GM21529 (cell line): ENCODE measurements around the gene NME7.

Experiments
- ATAC-seq: cut with Tn5 transposase; IDR thresholded peaks from one replicate; pipeline ENCODE4 v1.9.1; 2021; ENCODE audit not compliant: unreplicated experiment

Gene NME7

DNA sequence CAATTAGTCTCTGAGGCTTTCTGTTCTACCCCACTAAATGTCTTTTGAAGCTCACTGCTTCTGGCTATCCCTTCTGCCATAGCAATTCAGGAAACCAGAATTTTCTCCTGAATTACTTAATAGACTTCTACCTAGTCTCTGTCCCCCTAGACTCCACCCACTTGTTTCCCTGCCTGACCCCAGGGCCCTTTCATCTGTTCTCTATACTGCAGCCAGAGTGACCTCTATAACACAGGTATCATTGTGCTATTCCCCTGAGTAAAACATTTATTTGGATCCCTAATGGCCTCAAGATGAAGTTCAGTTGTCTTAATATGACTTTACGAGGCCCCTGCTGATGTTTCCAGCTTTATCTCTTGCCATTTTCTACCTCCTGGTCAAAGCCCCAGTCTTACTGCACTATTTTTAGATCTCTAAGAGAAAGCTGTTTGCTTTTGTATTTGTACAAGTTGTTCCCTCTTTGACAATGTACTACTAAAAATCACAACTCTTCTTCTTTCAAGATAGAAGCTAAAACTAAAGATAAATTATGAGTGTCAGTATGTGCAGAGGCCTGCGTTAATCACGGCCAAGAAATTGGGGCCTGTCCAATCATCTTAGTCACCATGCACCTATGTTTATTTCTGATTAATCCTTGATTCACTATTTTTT is 206.6 kb downstream of the NME7 start:
- ATAC-seq, result no peak

DNA sequence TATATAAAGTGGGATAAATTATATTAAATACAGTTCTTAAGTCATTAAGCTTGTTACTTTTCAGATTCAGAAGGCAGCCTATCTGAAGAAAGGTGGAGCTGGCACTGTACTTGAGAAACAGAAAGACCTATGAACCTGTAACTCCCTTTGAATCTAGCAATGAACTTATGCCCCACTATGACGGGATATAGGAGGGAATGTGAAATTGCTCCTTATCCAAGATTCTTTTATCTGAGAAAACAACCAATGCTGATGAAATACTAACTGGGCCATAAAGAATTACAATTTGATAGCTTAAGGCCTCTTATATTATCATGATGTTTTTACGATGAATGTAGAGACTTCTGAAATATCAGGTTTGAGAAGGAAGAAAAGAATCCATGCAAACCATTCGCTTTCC is 211.0 kb downstream of the NME7 start:
- ATAC-seq, result no peak

DNA sequence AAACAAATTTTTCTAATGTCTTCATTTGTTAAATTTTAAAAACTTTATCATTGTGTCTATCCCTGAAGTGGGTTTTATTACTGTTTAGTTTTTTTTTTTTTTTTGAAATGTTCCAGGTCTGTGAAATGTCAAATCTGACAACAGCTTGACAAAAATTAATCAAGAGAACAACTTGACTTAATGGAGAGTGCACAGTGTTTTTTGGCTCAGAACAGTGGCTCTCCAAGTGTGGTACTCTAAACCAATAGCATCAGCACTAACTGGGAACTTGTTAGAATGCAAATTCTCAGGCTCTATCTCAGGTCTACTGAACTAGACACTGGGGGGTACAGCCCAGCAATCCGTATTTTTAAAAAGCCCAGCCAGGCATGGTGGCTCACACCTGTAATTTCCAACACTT is 211.9 kb downstream of the NME7 start:
- no peak for ATAC-seq

DNA sequence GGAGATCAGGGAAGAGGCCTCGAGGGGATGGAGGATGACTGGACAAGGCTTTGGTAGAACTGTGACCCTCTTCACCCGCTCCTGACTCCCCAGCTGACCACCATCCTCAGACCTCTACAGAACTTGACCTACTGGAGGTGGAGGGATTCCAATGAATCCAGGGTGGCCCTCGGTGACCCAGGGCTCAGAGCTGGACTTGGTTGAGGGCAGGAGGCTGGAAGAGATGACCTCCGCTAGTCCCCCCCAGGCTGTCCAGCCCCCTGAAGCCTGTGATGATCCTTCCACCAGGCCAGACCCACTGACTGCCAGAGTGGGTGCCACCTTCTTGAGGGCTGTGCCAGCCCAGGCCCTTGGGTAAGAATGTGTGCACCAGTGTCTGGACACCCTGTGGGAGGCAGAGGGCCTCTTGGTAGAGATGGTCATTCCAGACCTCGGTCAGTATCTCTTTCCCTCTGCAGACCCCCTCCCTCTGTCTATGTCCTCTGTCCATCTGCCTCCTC is 216.2 kb downstream of the NME7 start:
- ATAC-seq, result no peak

DNA sequence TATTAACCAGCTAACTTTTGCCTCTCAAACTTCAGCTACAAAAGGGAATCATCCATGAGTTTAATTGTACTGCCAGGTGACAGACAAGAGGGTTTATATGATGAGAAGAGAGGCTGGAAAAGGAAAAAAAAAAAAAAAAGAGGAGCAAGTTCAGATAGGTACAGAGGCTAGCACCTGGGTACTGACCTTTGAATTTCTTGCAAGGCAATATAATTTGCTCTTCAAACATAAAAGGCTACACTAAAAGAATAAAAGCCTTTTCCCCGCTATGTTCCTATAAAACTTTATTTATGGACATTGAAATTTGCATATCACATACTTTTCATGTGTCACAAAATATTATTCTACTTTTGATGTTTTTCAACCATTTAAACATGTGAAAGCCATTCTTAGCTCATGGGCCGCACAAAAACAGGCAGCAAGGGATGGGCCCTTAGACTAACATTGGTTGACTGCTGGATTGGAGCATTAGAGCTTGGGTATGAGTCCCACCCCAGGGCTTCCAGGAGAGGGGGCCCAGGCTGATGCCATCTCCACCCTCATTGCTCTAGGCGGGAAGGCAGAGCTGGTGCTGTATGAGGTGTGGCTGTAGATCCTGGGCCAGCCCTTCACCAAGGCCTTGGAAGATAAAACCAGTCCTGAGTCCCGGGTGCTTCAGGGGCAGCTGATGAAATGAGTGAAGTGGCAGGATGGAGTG is 216.8 kb downstream of the NME7 start:
- ATAC-seq, result no peak

DNA sequence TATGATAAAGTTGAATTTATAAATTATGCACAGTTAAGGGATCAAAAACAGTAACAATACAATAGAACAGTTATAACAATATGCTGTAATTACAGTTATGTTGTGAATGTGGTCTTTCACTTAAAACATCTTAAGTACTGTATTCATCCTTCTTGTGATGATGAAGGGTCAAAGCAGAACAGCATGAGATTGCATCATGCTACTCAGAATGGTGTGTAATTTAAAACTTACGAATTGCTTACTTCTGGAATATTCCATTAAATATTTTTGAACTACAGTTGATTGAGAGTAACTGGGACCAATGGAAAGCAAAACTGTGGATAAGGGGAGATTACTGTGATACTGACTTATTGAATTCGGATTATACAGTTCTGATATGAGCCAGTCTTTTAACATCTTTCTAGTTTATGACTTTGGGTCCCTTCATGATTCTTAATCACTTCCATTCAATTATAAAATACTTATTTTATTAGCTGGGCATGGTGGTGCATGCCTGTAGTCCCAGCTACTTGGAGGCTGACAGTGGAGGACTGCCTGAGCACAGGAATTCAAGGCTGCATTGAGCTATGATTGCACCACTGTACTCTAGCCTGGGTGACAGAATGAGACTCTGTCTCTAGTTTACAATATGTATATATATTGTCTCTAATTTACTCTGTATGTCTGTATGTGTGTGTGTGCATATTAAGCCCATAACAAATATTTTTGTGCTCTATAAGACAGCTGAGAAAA is 217.9 kb downstream of the NME7 start:
- no peak for ATAC-seq

DNA sequence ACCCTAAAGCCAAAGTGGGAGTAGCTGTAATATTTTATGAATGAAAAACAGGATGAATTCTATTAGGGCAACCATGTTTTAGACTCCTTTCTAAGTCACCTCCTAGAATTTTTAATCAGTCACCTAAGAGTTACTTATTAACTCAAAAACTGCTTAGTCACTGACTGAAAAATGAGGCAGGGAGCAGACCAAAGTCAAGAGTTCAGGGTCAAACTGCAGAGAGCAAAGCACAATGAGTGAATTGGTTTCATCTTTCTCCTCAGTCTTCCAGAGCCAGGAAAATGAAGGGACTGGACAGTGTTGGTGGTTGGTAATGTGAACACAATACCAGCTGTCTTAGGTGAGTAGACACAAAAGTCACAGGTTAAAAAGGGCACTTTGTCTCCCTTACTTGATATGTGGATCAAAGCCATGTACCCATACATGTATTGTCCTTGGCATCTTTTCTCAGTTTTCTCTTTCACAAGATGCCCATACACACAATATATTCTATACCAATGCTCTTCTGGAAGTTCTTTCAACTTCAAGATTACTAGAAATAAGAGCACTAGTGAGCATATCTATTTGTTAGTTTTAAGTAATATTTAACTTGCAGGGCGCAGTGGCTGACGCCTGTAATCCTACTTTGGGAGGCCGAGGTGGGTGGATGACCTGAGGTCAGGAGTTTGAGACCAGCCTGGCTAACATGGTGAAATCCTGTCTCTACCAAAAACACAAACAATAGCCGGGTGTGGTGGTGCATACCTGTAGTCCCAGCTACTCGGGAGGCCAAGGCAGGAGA is 218.9 kb downstream of the NME7 start:
- ATAC-seq, result peak; percentile 63

DNA sequence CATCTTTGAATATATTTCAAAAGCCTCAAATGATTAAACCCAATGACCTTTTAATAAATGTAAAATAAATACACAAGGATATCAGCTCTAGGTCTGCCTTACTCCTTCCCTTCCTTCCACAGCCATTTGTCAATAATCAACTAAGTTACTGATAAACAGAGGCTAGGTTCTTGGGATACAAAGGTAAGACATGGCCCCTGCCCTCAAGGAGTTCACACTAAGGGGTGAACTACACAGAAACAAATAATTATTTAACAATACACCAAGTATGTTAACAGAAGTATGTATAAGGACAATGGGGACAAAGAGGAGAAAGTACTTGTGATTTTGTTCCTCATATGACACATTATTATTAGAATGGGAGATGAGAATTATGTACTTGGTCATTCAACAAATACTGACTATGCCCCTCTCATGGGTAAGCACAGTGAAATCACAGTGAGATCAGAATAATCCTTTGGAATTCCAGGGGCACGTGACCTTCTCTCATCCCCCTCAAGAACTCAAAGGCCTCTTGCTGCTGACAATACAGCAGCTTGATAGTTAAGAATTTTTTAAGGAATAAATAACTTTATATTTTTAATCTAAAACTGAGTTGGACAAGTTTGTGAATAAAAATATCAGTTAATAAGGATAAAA is 220.9 kb downstream of the NME7 start:
- ATAC-seq, result no peak

DNA sequence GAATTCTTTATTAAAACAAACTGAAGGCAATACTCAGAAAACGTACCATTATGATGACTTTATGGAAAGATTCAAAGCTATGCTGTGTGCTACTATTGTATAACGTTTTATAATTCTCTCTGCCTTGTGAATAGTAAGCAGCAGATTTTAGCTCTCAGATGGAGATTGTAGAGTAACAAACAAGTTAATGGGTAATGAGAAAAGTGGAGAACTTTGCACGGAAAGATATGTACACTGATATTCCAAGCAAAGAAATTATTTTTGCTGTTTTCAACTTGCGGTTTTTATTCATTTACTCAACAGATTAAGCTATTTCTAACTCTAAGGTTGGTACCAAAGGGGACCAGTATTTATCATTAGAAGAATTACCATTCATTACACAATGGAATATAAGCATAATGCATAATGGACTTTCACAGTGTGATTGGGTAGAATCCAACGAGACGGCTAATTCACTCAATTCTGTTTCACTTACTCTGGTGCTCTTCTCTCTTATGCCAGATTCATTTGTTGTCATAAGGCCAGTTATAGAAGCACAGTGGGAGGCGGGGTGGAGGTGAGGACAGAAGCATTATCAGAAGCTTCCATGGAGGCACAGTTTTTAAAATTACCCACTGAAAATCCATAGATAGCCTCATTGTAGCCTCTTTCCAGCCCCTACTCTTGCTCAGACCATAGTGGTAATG is 222.5 kb downstream of the NME7 start:
- ATAC-seq, result no peak

DNA sequence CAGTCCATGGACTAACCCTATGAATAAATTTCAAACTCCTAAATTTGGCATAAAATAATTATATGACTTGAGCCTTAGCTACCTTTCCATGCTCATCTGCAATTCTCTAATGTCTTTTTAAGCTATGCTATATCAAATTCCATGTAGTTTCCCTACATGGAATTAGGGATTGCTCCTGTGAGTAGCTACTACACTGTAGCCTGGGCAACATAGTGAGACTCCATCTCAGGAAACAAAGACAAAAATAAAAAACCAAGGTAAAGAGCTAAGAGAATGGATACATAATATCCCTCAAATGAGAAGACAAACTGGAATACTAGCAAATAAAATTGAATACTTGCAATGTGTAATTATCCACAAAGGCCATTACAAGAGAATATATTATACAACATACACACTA is 223.6 kb downstream of the NME7 start:
- ATAC-seq, result no peak

DNA sequence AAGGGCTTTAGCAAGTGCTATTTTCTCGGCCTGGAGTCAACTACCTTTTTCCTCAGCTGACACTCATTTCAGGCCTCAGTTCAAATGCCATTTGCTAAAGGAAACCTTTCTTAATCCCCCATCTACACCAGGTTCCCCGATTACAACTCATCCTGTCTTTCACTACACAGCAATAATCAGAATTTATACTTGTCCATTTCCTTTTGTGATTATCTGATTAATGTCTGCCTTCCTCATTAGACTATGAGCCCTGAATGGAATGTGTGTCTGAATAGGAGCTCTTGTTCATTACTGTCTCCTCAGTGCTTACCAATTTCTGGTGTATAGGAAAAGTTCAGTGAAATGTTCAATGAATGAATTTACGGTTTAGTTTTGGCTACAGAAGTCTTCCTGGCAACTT is 224.3 kb downstream of the NME7 start:
- ATAC-seq, result no peak

DNA sequence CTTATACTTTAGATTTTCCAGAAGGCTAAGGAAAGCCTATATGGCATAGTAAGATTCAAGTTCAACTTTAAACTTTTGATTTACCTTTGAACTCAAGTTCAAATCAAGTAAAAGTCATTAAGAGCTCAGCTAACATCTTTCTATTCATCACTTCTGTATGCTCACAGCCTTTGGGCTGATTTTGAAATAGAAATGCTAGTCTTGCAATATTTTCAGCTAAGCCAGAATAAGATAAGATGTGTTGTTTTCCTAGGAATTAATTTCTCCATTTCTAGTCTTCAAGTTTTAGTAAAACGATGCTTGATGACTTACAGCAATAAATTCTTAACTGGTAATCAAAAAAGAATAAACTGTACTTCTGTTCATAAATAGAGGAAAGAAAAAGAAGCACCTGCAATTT is 225.5 kb downstream of the NME7 start:
- no peak for ATAC-seq

DNA sequence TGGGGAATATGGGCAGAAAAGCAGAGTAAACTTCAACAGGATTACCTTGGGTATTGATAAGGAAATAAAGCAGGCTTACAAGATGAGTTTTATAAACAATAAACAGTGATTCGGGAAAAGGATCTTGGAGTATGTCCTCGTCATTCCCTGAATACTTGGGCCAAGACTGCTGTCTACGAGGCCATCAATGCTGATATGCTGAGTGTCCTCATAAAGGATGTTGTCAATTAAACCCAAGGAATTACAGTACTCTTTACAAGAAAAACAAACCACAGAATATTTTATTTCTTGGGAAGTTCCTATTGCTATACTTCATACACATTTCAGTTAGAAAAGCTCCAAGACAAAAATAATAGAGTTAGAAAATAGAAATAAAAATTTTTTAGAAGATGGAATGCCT is 226.2 kb downstream of the NME7 start:
- ATAC-seq, result no peak

DNA sequence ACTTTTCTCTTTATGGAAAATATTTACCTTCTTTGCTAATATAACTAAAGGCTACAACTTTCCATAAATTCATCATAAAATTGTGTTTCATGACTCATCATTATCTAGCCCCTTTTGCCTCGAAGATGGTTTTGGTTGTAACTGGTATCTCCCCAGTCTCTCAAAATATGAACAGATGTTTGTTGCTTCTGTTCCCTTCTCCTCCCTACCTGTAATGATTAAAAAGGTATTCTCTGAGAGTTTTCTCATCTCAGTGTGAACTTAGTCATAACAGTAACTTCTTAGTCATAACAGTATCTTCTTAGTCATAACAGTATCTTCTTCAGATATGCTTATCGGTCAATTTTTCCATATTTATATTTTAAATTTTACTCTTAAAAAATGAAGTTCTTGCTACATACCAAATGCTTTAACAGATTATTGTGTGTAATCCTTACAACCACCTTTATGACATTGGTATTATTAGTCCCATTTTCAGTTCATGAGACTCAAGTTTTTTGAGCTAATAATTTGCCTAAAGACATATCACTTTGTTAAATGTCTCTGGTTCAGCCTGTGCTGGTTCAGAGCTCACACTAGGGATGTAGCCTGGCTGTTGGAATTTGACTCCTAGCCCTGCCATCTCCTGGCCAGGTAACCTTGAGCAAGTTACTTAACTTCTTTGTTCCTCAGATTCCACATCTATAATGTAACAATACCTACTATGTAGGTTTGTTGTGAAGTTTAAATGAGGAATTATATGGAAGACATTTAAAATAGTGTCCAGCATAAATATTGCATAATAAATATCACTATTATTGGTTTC is 228.5 kb downstream of the NME7 start:
- peak; percentile 93 for ATAC-seq

DNA sequence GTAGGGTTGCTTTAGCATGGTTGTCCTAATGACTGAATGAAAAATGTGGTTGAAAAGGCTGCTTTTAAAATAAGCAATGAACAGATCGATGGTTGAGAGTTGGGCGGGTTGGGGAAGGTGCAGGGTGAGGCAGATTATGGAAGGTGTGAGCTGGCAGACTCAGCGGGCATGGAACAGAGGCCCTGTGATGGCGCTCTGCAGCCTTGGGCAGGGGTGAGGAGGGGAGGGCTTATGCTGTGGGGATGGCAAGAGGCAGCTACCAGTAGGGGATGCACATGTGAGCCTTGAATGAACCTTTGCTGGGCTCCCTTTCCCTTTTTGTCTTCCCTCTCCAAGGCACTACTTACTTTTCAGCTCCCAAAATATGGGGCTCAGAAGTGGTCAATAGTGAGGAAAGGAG is 230.2 kb downstream of the NME7 start:
- ATAC-seq, result no peak

DNA sequence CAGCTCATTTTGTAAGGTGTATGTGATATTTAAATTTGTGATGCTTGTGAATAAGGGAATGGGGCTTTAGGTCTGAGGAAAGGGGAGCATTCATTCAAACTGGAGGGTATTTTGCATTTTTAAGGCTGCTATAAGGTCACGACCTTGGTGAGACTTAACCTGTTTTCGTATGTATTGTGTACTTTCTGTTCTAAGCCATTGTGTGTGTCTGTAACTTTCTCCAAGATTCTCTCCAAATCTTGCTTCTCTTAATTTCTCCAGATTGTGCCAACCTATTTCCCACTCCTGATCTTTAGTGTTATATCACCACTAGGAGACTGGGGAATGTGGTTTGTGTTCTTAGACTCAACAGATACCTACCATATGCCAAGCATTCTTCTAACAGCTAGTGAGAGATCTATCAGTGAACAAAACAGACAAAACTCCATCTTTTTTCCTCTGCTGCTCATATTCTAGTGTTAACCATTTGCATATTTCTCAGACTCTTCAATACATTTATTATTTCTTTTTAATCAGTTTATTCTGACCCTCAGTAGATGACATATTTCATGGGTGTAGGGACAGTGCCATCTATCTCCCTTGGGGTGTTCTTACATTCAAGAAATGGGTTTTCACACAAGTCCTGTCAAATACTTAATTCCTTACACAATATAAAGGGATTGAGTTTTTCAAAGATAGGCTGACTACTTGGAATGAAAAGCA is 233.6 kb downstream of the NME7 start:
- ATAC-seq, result no peak

DNA sequence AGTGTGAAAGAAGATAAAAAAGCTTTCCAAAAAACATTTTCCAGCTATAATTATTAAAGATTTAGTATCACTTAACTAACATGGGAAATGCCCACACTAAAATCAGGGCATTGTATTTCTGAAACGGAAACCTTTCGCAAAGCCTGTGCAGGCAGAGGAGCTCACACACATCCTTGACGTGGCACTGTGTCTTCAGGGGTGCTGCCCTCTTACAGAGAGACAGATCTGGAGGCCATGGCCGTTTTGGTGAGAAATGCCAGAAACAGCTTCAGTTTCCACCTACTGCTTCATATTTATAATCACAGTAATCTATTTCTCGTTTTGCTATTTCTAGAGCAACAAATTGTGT is 234.4 kb downstream of the NME7 start:
- no peak for ATAC-seq

DNA sequence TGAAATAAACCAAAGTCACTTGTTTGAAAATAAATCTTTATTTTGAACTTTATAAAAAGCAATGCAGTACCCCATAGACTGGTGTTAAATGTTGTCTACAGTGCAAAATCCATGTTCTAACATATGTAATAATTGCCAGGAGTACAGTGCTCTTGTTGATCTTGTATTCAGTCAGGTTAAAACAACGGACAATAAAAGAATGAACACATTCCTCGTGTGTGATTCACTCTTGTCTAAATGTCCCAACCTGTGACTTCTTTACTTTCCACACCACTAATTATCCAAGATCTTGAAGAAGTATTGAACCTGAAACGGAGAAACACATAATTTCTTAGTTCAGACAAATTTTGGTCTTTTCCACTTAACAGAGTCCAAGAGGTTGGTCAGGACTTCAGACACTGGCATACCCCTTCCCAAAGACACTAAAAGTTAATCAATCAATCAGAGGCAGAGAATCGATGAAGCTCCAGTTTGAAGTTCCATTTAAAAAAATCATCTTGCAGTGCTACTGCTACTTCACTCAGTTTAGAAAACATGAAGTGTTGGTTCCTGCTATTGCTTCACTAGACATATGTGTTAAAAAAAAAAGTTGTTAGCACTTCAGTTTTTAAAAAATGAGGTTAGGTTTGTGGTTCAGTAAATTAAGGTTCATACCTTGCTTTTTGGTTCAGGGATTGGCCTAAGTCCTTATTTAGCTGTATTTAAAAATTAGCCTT is 234.9 kb downstream of the NME7 start:
- ATAC-seq, result no peak
